HG02938 (cell line): ENCODE data around the gene CNGB1.
"Not testable (repeated sequence)": the region's sequence is repeated elsewhere in the genome, so short reads cannot be mapped to it uniquely, and the experiment has no call there.

Experiments
- ATAC-seq: cut with Tn5 transposase; IDR thresholded peaks from one replicate; pipeline ENCODE4 v1.9.1; 2021; ENCODE audit warnings: mild to moderate bottlenecking, moderate library complexity; ENCODE audit not compliant: unreplicated experiment

CNGB1 gene

DNA sequence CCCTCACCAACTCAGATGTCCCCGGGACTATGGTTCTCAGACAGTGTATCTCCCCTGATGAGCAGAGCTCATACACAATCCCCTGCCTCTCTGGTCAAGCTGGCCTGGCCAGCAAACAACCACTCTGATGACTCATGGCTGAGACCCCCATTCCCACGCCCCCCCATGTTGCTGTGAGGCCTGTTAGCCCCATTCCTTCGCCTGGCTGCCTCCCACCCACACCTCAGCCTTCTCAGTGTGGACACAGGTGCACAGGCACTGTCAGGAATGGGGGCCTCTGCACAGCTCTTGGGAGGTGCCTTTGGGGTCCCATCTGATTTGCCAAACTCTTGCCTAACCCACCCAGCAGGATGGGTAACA lies 80.2 kb downstream of the CNGB1 start:
- ATAC-seq, result no peak

DNA sequence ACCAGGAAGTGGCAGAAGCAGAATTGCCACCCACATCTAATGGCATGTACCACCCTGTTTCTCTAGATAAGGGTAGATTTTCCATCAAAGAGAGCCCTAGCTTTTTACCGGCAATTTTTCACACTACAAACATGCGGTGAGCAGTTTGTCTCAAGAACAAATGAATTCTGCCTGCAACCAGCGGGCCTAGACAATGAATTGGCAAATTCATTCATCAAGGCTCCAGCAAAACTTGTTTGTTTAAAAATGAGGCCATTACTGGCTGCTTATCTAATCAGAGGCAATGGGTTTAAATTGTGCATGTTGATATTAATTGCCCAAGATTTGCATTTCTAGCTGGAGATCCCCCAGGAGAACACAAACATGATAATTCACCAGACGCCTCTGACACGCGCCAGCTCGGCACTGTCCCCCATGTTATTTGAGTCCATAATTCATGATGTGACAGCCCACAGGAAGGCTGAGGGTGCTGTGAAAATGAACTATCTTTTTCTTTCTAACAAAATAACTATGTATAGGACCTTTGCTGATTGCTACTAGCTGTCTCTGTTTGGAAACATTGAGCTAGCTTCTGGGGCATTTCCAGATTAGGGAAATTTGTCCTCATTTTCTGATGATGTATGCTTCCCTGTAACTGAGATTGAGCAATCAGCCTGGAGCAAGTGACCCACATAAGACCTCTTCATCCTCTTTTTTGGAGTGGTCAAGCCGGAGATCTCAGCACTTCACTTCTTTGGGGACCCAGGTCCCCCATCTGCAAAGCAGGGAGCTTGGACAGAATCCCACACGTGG lies 80.8 kb downstream of the CNGB1 start:
- no peak for ATAC-seq

- ATAC-seq, result no peak
Measured at GRCh38 chr16:57889522-57889921, 81.4 kb downstream of the CNGB1 start.

- ATAC-seq, result no peak
Measured at GRCh38 chr16:57889111-57889510, 81.8 kb downstream of the CNGB1 start.

DNA sequence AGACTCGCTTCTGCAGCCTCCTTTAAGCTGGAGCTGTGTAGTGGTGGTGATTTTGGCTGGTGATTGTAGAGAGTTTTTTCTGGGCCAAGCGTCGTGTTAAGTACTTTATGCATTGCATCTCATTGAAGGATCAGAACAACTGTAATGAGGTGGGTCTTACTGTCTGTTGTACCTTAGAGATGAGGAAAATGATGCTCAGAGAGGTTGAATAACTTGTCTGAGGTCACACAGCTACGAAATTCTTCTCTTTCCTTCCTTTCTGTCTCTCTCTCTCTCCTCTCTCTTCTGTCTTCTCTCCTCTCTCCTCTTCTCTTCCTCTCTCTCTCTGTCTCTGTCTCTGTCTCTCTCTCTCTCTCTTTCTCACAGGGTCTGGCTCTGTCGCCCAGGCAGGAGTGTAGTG lies 82.8 kb downstream of the CNGB1 start:
- ATAC-seq, result no peak

- no peak for ATAC-seq
Measured at GRCh38 chr16:57887711-57888110, 83.2 kb downstream of the CNGB1 start.

DNA sequence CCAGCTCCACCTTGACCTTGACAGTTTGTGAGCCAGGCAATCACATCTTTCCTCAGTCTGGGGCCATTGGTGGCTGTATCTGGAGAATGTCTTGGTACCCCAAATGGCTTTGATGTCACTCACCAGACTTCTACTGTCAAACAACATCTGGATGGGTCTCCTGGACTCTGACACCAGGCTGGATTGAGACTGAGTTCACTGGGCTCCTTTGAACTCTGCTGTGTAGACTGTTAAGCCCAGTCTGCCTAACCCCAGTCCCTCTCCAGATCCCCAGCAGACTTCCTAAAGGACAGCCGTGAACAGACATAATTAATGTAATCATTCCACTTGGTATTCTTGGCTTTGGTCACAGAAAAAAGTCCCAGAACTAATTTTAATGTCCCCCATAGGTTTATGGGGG lies 84.5 kb downstream of the CNGB1 start:
- ATAC-seq, result no peak

GRCh38 chr16:57884655-57885133 lies 86.2 kb downstream of the CNGB1 start:
- no peak for ATAC-seq

DNA sequence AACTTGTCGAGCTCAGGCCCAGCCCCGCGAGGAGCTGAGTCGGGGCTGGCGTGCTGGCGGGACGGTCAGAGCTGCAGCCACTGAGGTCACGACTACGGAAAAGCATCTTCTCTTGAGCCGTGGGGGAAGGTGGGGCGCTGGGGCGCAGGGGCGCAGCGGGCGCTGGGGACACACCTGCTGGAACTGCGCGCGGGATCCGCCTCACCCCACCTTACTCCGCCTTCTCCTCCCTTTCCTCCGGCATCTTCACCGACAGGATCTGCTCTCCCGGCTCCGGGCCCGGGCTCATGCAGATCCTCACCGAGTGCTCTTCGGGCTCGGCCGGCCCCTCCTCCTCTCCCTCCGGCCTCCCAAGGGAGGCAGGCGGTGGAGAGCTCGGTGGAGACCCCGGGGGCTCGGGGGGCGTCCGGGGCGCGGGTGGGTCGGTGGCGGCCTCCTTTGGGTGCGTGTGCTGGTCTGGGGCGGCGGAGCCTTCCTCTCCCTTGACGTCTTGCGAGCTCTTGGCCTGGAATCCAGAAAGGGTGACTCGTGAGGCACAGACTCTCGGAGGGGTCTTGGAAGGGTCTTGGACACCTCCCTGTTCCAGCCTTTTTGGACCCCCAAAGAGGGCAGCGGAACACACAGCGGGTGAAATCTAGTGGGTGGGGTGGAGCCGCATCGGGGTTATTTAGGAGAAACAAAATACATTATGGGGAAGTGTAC lies 86.8 kb downstream of the CNGB1 start:
- no peak for ATAC-seq

DNA sequence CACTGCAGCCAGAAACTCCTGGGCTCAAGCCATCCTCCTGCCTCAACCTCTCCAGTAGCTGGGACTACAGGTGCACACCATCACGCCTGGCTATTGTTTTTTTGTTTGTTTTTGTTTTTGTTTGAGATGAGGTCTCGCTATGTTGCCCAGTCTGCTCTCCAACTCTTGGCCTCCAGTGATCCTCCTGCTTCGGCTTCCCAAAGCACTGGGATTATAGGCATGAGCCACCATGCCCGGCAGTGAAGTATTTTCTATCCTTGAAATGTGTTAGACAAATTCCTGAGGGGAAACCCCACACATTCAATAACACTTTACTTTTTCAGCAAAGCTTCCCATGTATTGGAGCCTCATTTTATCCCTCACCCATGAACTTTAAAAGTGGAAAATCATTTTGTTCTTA lies 87.4 kb downstream of the CNGB1 start:
- no peak for ATAC-seq

DNA sequence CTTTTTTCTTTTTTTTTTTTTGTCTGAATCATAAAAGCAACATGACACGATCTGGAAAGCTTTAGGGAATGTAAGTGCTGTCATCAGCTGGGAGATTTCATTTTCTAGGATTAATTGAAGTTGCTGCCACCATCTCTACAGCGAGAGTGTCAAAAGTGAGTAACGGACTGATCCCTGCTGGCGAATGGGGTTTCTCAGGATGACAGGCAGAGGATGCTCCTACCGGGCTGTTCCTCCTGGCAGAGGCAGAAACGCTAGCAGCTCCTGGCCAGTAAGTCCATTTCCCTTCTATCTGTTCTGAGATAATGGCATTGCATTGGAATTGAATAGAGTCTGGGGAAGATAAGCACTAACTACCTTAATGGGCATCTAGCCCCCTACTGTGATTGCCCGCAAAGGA lies 88.1 kb downstream of the CNGB1 start:
- ATAC-seq, result no peak

DNA sequence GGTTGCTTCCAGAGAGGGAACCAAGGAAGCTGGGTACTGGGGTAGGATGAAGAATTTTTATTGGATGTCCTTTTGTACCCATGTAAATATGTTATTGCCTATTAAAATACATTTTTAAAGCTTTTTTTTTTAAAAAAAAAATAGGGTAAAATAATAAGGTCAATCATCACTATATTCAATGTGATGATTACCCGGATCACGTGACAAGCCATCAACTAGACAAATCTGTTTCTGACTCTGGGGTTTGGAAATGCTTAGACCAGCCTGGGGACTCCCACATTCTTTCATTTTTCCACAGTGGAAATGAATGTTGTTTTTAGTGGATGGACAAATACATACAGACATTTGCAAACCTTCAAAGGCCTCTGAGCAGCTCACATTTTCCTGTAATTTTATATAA lies 88.7 kb downstream of the CNGB1 start:
- ATAC-seq, result no peak

DNA sequence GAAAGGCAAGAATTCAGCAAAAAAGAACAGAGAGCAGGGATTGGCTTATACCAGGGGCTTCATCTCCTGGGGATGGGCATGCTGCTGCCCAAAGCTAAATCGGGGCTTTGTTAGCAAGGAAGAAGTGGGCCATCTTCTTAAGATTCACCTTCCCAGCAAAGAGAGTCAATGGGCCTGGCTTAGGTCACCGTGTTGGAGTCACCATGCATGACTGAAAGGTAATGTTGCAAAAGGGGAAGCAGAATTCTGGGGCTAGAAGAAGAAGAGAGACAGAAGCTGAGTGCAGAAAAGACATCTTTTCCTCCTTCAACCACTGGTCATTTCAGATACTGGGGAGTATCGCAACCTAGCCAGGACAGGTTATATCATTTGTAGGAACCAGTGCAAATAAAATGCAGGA lies 92.3 kb downstream of the CNGB1 start:
- no peak for ATAC-seq

- ATAC-seq, result no peak
Measured at GRCh38 chr16:57876210-57876609, 94.7 kb downstream of the CNGB1 start.

- no peak for ATAC-seq
Measured at GRCh38 chr16:57875347-57875746, 95.6 kb downstream of the CNGB1 start.

DNA sequence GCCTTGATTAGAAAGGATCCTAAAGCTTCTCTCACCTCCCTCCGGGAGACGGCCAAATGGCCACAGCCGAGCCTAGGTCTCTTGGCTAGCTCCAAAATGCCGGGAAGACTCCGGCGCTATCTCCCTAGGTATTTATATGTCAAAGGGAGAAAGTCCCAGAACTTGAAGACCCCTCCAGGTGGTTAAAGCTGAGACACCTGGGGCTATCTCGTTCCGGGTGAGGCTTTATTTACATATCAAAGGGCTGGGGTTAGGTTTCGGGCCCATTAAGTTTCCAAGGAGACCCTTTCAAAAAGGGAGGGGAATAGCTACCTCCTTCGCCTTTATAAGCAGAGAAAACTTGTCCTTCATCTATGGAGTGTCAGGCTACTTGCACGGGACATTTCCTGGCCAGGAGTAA lies 97.7 kb downstream of the CNGB1 start:
- no peak for ATAC-seq

DNA sequence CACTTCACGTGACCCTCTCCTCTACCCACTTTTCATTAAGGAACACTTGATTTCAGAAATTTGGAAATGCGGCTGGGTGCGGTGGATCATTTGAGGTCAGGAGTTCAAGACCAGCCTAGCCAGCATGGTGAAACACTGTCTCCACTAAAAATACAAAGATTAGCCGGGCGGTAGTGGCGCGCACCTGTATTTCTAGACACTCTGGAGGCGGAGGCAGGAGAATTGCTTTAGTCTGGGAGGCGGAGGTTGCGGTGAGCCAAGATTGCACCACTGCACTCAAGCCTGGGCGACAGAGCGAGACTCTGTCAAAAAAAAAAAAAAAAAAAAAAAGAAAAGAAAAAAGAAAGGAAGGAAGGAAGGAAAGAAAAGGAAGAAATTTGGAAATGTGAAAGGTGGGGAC lies 98.2 kb downstream of the CNGB1 start:
- ATAC-seq, result not testable (repeated sequence)

GRCh38 chr16:57871456-57871855 lies 99.5 kb downstream of the CNGB1 start:
- no peak for ATAC-seq

GRCh38 chr16:57870753-57871454 lies 100.0 kb downstream of the CNGB1 start:
- ATAC-seq, result no peak

DNA sequence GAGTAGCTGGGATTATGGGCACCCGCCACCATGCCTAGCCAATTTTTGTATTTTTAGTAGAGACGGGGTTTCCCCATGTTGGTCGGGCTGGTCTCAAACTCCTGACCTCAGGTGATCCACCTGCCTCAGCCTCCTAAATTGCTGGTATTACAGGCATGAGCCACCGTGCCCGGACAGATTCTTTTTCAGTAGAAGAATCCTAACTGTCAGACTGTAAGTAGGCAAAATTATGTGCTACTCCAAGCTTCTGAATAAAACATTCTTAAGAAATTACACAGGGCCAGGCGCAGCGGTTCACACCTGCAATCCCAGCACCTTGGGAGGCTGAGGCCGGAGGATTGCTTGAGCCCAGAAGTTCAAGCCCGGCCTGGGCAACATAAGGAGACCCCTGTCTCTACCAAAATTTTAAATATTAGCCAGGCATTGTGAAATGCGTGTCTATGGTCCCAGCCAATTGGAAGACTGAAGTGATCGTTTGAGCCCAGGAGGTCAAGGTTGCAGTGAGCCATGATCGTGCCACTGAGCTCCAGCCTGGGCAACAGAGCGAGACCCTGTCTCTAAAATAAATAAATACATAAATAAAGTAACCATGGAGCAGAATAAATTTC lies 101.9 kb downstream of the CNGB1 start:
- ATAC-seq, result no peak

- ATAC-seq, result no peak
Measured at GRCh38 chr16:57867000-57867561, 103.8 kb downstream of the CNGB1 start.
